H1 (cell line): Measurements from ENCODE around the gene COX6A2. TPM values are rescaled to one million over a fixed set of nuclear protein-coding genes. Genes with fewer than 3 reads are reported as not detected.

ENCODE experiments used
- CTCF ChIA-PET: fragments of 300-600 bp; sonication (Branson Sonifier 250); formaldehyde crosslinking; loops from one replicate; lab custom pipeline; 2021; ENCODE audit not compliant: partially characterized antibody; lab: Charles Lee
- POLR2A ChIA-PET: fragments of 300-600 bp; sonication (Branson Sonifier 250); formaldehyde crosslinking; loops from one replicate; lab custom pipeline; 2021; ENCODE audit warnings: inconsistent platforms; ENCODE audit not compliant: partially characterized antibody; lab: Charles Lee
- DNase-seq, 2 experiments: peaks; one replicate each; pipeline versions ENCODE4 v3.0.0 to v3.0.0-alpha.2; 2010 to 2022; ENCODE audit warnings: low spot score in 2 of 2, low read depth in 1 of 2, mixed read lengths in 1 of 2
- FAIRE-seq: peaks from 2 replicates; lab custom pipeline; 2011; peaks lifted over from hg19 to GRCh38; lab: Jason Lieb, UNC
- H2AFZ ChIP-seq: 2 replicates; pipeline ENCODE4 v1.8.1; 2012; ENCODE audit warnings: low read length, inconsistent platforms
- H2AK5ac ChIP-seq: 2 replicates; pipeline ENCODE4 v1.6.1; 2013; ENCODE audit warnings: low read depth, low read length
- H2BK120ac ChIP-seq: replicated peaks from 2 replicates; pipeline ENCODE3; 2013; ENCODE audit warnings: low read depth, low read length, inconsistent platforms
- H2BK12ac ChIP-seq: 2 replicates; pipeline ENCODE4 v1.6.1; 2013; ENCODE audit warnings: low read depth, low read length
- H2BK15ac ChIP-seq: 2 replicates; pipeline ENCODE4 v1.6.1; 2013; ENCODE audit warnings: low read length
- H2BK20ac ChIP-seq: 2 replicates; pipeline ENCODE4 v1.6.1; 2013; ENCODE audit warnings: low read length
- H2BK5ac ChIP-seq: 2 replicates; pipeline ENCODE4 v1.6.1; 2013; ENCODE audit warnings: low read depth, low read length
- H3K14ac ChIP-seq: 2 replicates; pipeline ENCODE4 v1.6.1; 2013; ENCODE audit warnings: inconsistent platforms; ENCODE audit not compliant: insufficient read length
- H3K18ac ChIP-seq: 2 replicates; pipeline ENCODE4 v1.6.1; 2013; ENCODE audit warnings: low read length; ENCODE audit errors: extremely low read depth
- H3K23ac ChIP-seq: 2 replicates; pipeline ENCODE4 v1.6.1; 2013; ENCODE audit warnings: inconsistent platforms; ENCODE audit not compliant: insufficient read length
- H3K23me2 ChIP-seq: 2 replicates; pipeline ENCODE4 v1.6.1; 2013; ENCODE audit warnings: low read depth, low read length
- H3K27ac ChIP-seq: 2 replicates; pipeline ENCODE4 v1.6.1; 2011; ENCODE audit warnings: low read depth, low read length, inconsistent platforms
- H3K27me3 ChIP-seq, 4 experiments: replicated peaks in 1 of 4; 1 replicate in 1 of 4; 2 replicates in 3 of 4; pipeline versions ENCODE4 v1.6.1 to v1.8.1; 2011 to 2013; ENCODE audit warnings: low read length in 3 of 4, mild to moderate bottlenecking in 3 of 4, inconsistent platforms in 2 of 4, mixed read lengths in 2 of 4, moderate library complexity in 1 of 4; ENCODE audit not compliant: control insufficient read depth in 3 of 4, insufficient read depth in 3 of 4; ENCODE audit errors: extremely low read depth in 1 of 4
- H3K36me3 ChIP-seq, 4 experiments: 2 replicates each; pipeline versions ENCODE4 v1.6.1 to v1.8.1; 2011 to 2013; ENCODE audit warnings: mild to moderate bottlenecking in 4 of 4, low read length in 3 of 4, moderate library complexity in 2 of 4, control low read depth in 1 of 4, inconsistent platforms in 1 of 4; ENCODE audit not compliant: insufficient read depth in 4 of 4, control insufficient read depth in 2 of 4
- H3K4ac ChIP-seq: replicated peaks from 2 replicates; pipeline ENCODE3; 2013; ENCODE audit warnings: low read length, low read depth, mixed read lengths, inconsistent platforms; ENCODE audit not compliant: insufficient read length
- H3K4me1 ChIP-seq, 4 experiments: replicated peaks in 1 of 4; 1 replicate in 1 of 4; 2 replicates in 3 of 4; pipeline versions ENCODE4 v1.6.1 to v1.8.1; 2011 to 2013; ENCODE audit warnings: low read length in 3 of 4, inconsistent platforms in 2 of 4, mixed read lengths in 1 of 4; ENCODE audit not compliant: insufficient read depth in 4 of 4, control insufficient read depth in 3 of 4
- H3K4me2 ChIP-seq, 2 experiments: 2 replicates each; pipeline versions ENCODE4 v1.6.1 to v1.8.1; 2011 to 2013; ENCODE audit warnings: low read depth in 2 of 2, low read length in 2 of 2, control low read depth in 1 of 2, inconsistent platforms in 1 of 2, mild to moderate bottlenecking in 1 of 2; ENCODE audit not compliant: insufficient read depth in 1 of 2
- H3K4me3 ChIP-seq, 4 experiments: fragments of 200-600, 300-600 bp in 1 of 4; sonication (generic), shearing (Covaris generic), sonication (Bioruptor Twin) in 1 of 4; 2 replicates each; pipeline versions ENCODE4 v1.5.1 to v1.8.1; 2011 to 2016; ENCODE audit warnings: low read length in 4 of 4, low read depth in 3 of 4, control low read depth in 2 of 4, inconsistent platforms in 2 of 4, mild to moderate bottlenecking in 2 of 4, mixed read lengths in 1 of 4, moderate library complexity in 1 of 4; ENCODE audit not compliant: insufficient read depth in 2 of 4; ENCODE audit errors: extremely low read depth in 1 of 4
- H3K56ac ChIP-seq: replicated peaks from 2 replicates; pipeline ENCODE3; 2013; ENCODE audit warnings: low read depth, mild to moderate bottlenecking, mixed read lengths, low read length, inconsistent platforms; ENCODE audit not compliant: insufficient read length
- H3K79me1 ChIP-seq: 2 replicates; pipeline ENCODE4 v1.6.1; 2013; ENCODE audit warnings: low read depth, low read length, control low read depth
- H3K79me2 ChIP-seq, 2 experiments: 2 replicates each; pipeline versions ENCODE4 v1.6.1 to v1.8.1; 2012 to 2013; ENCODE audit warnings: low read length in 2 of 2, mild to moderate bottlenecking in 2 of 2, inconsistent platforms in 1 of 2; ENCODE audit not compliant: insufficient read depth in 2 of 2, control insufficient read depth in 1 of 2
- H3K9ac ChIP-seq, 4 experiments: replicated peaks in 1 of 4; 1 replicate in 1 of 4; 2 replicates in 3 of 4; pipeline versions ENCODE4 v1.6.1 to v1.8.1; 2011 to 2013; ENCODE audit warnings: low read depth in 3 of 4, low read length in 3 of 4, control low read depth in 2 of 4, mild to moderate bottlenecking in 2 of 4, moderate library complexity in 2 of 4, inconsistent platforms in 1 of 4; ENCODE audit errors: extremely low read depth in 1 of 4
- H3K9me3 ChIP-seq, 2 experiments: 2 replicates each; pipeline versions ENCODE4 v1.6.1 to v1.8.1; 2012 to 2013; ENCODE audit warnings: mild to moderate bottlenecking in 2 of 2, moderate library complexity in 2 of 2, control low read depth in 1 of 2, inconsistent platforms in 1 of 2, low read depth in 1 of 2, low read length in 1 of 2, mixed read lengths in 1 of 2; ENCODE audit not compliant: insufficient read depth in 2 of 2
- H4K20me1 ChIP-seq, 2 experiments: replicated peaks in 1 of 2; 2 replicates each; pipeline versions ENCODE3 to v1.8.1; 2011 to 2013; ENCODE audit warnings: inconsistent platforms in 2 of 2, low read length in 2 of 2, mild to moderate bottlenecking in 1 of 2; ENCODE audit not compliant: insufficient read depth in 2 of 2, control insufficient read depth in 1 of 2
- H4K5ac ChIP-seq: 2 replicates; pipeline ENCODE4 v1.6.1; 2013; ENCODE audit warnings: low read length, low read depth, mixed read lengths, inconsistent platforms; ENCODE audit not compliant: insufficient read length
- H4K8ac ChIP-seq: 2 replicates; pipeline ENCODE4 v1.8.0; 2013; ENCODE audit warnings: mild to moderate bottlenecking, moderate library complexity, low read length, inconsistent platforms; ENCODE audit not compliant: insufficient read depth; ENCODE audit errors: extremely low read depth
- H4K91ac ChIP-seq: replicated peaks from 2 replicates; pipeline ENCODE3; 2013; ENCODE audit warnings: low read length, mixed read lengths, inconsistent platforms; ENCODE audit not compliant: insufficient read length
- CBX5 ChIP-seq: fragments of 300-800, 300-1000 bp; sonication (generic); IDR thresholded peaks from 2 replicates; pipeline ENCODE4 v1.7.1; 2016; ENCODE audit warnings: antibody characterized with exemption, low read length, low read depth
- YY1 ChIP-seq: IDR thresholded peaks from 2 replicates; pipeline ENCODE4 v1.6.1; 2011; ENCODE audit warnings: low read depth, mild to moderate bottlenecking, low read length
- WGBS, 2 experiments: shearing (Covaris generic) in 1 of 2; methylation state at CpG; one replicate each; pipeline versions ENCODE4 v1.1.6 to v1.1.7; 2013 to 2015; ENCODE audit warnings: low lambda C conversion rate in 2 of 2, mixed read lengths in 2 of 2, inconsistent platforms in 1 of 2, low coverage in 1 of 2, missing lambda C conversion rate in 1 of 2; ENCODE audit not compliant: insufficient replicate concordance in 2 of 2, insufficient coverage in 1 of 2, insufficient read length in 1 of 2; ENCODE audit errors: extremely low coverage in 1 of 2, missing lambda C conversion rate in 1 of 2; 5-methylcytosine and 5-hydroxymethylcytosine counted together
- polyA plus RNA-seq, 7 experiments: library from polyadenylated mRNA; depleted of rRNA in 3 of 7; stranded (reverse) in 5 of 7; unstranded in 2 of 7; fragments of >200 nt in 5 of 7; fragments of 200-250 nt in 2 of 7; gene quantifications; 1 replicate in 5 of 7; 2 replicates in 1 of 7; 4 replicates in 1 of 7; pipeline versions ENCODE4 v1.2.1 to v1.2.3, GENCODE V29; 2011 to 2013; ENCODE audit warnings: missing spikeins in 2 of 7, mixed read lengths in 2 of 7
- total RNA-seq: library from RNA; stranded (reverse); fragmentation: NEBNext Ultra II Directional; extraction: Animal tissue kit (Norgen Biotek cat#: 25700); gene quantifications from 2 replicates; pipeline ENCODE4 v1.2.1, GENCODE V29; 2021

Gene COX6A2
- total and polyA plus RNA-seq, 2 of the 8 experiments (the other 6 are each of a cell fraction or from before 2014, with no cell fraction given), result 0.79 TPM; not detected in 1

DNA sequence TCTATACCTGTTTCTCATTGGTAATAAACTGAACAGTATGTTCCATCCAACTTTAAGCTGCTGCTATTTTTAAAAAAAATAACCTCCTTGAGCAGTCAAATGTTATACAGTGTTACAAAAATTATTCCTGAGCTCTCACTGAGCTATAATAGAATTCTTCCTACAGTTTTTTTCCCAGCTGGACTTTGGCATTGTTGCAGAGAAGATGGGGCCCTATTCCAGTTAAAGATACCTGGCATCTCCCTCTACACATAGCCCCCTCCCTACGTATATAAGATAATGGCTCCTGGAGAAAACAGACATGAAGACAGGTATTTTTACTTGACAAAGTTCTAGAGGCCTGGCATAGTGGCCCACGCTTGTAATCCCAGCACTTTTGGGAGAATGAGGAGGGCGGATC, 1.6 kb upstream of the COX6A2 start:
- no peak overlapping the region for H3K4me2 ChIP-seq
- POLR2A ChIA-PET, result interaction anchor here (1.2 to 2.5 kb wide), 3 partner anchors 28 to 250 kb away, joined by 3 to 10 read pairs (median 3); partner anchors contain the start of gene FUS

More for the DNA sequence above, 1.6 kb upstream of the COX6A2 start:
- Histone ChIP-seq H4K8ac (no peak overlapping the region), H3K18ac (no peak overlapping the region), H3K27me3 (peaks cover 5 to 25% (median 24%) of the 10 kb centered on the region in 4 experiments), H2AK5ac (no peak overlapping the region), H3K27ac (no peak overlapping the region), H4K5ac (no peak overlapping the region), H3K36me3 (no peaks in the 10 kb centered on the region), H3K14ac (no peak overlapping the region), H2AFZ (no peak overlapping the region), H3K23ac (no peak overlapping the region), H3K79me2 (no peaks in the 10 kb centered on the region), H2BK20ac (no peak overlapping the region), H3K79me1 (no peaks in the 10 kb centered on the region), H2BK12ac (no peak overlapping the region), H3K4me1 (no peaks in the 10 kb centered on the region; a peak in 2 of 7 replicates), H3K4ac (no peak overlapping the region), H3K4me3 (no peak overlapping the region), H3K9ac (no peak overlapping the region), H2BK120ac (no peak overlapping the region), H4K20me1 (no peaks in the 10 kb centered on the region), H3K56ac (no peak overlapping the region), H3K23me2 (peaks cover 2% of the 10 kb centered on the region; the same call in 1 of the 2 replicates), H2BK5ac (no peak overlapping the region), H4K91ac (no peak overlapping the region), H2BK15ac (no peak overlapping the region), H3K9me3 (peaks cover 5 to 6% of the 10 kb centered on the region in 2 experiments)
- FAIRE-seq (no peak), DNase-seq (no peak)
- CTCF ChIA-PET, result interaction anchor here (0.5 to 5.8 kb wide), 5 partner anchors 9 to 216 kb away, joined by 3 to 36 read pairs (median 4); partner anchors contain the start of genes TRIM72 and ZNF843
- 67% methylated on average over 3 of the region's 3 CpGs; no CpG with 5 or more reads in 1 of the 2 experiments for WGBS, 2 experiments
- no peak for TF ChIP-seq YY1
- no peak for TF ChIP-seq CBX5
